Measurements from ENCODE around the gene EXO5. TPM values are rescaled to one million over a fixed set of nuclear protein-coding genes. Genes with fewer than 3 reads are reported as not detected.
A peak's percentile ranks its signal among the peaks of the same experiment; 100 is the strongest.

EXO5 gene
- total and polyA plus RNA-seq, 10 donors: 6.2 to 13.5 (median 8.5) TPM

DNA sequence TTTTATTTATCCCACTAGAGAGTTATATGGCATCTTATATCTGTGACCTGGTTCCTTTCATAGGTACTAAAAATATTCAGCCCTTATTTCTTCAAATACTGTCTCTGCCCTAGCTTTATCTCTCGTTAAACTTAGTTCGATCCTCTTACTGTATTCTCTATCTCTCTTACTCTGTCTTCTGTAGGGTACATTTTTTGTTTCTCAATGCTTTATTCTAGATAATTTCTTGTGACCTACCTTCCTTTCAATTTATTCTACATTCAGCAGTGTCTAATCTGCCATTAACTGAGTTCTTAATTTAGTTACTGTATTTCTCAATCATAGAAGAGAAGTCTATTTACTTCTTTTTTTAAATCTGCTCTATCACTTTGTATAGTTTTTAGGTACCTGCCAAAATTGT lies 33.3 kb upstream of the EXO5 start:
- no peak for DNase-seq
- Histone ChIP-seq H3K4me1 (peaks cover 4 to 21% (median 12%) of the 10 kb centered on the region in 6 donors), H3K4me3 (no peak overlapping the region), H3K27me3 (replicated peaks in 1 of 7) (no peaks in the 10 kb centered on the region), H3K9me3 (peaks cover 8 to 62% (median 58%) of the 10 kb centered on the region in 8 donors), H3K27ac (no peak overlapping the region), H3K36me3 (no peaks in the 10 kb centered on the region)
- 94 to 100% (median 95%) methylated on average over 2 of the region's 2 CpGs for WGBS, 5 donors
- intact Hi-C loops (cut with DNase I; ENCODE audit: low total_unique reads): no loop called here
- TF ChIP-seq, protein P1, sequence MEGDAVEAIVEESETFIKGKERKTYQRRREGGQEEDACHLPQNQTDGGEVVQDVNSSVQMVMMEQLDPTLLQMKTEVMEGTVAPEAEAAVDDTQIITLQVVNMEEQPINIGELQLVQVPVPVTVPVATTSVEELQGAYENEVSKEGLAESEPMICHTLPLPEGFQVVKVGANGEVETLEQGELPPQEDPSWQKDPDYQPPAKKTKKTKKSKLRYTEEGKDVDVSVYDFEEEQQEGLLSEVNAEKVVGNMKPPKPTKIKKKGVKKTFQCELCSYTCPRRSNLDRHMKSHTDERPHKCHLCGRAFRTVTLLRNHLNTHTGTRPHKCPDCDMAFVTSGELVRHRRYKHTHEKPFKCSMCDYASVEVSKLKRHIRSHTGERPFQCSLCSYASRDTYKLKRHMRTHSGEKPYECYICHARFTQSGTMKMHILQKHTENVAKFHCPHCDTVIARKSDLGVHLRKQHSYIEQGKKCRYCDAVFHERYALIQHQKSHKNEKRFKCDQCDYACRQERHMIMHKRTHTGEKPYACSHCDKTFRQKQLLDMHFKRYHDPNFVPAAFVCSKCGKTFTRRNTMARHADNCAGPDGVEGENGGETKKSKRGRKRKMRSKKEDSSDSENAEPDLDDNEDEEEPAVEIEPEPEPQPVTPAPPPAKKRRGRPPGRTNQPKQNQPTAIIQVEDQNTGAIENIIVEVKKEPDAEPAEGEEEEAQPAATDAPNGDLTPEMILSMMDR (IDR thresholded peaks at IDR 0.05 in 8 of 11, conservative IDR thresholded peaks at IDR 0.05 in 3 of 11): no peak
- no peak for TF ChIP-seq POLR2AphosphoS5 (IDR thresholded peaks at IDR 0.05)
- TF ChIP-seq POLR2A (IDR thresholded peaks at IDR 0.05): no peak

DNA sequence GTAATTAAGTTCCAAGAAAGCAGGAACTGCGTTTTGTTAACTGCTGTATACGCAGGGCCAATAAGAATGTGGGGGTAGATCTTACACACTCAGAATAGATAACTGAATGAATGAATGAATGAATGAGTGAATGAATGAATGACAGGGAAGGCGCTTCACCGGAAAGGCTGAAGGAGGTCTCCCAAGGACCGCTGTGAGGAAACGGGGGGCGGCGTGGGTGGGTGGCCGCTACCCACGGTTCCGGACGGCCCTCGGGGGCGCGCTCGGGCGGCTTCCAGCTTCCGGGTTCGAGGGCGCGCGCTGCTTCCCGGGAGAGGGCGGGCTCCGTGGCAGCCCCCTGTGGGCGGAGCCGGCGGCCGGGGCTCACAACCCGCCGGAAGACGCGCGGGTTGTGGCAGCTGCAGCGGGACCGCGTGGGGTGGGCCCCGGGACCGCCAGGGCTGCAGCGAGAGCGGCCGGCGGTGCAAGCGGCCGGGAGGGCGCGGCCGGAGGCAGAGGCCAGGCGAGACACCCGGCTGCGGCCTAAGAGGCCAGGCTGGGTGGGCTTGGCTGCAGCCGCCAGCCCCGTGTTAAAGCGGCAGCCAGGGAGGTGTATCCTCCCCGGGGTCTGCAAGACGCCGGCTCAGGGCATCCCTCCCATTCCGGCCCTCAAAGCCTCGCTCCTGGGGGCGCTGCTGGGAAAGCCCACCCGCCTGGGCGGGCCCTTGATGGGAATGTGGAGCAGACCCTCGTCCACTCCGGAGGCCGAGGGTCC lies 31.5 kb upstream of the EXO5 start, which contains the start of gene ZFP69:
Gene ZFP69 (plus strand): TSS at position 367 of the 754 bp plus-strand sequence. CDS start 2,072 bp downstream, outside the sequence.
- intact Hi-C loops (cut with DNase I; ENCODE audit: low total_unique reads): no loop called here
- peak; percentile 94 for DNase-seq
- H3K36me3 ChIP-seq: peaks cover 0 to 10% (median 4%) of the 10 kb centered on the region in 6 donors
- WGBS, 5 donors: 0 to 1% (median 1%) methylated on average over 28 to 65 of the region's 65 CpGs
- H3K27me3 ChIP-seq (replicated peaks in 1 of 7): no peaks in the 10 kb centered on the region
- H3K4me3 ChIP-seq: peak within 1 kb of the TSS; percentile 62 to 95 (median 88)
- peak within 1 kb of the TSS; percentile 45 to 86 (median 74) for H3K27ac ChIP-seq
- peaks cover 4 to 21% (median 12%) of the 10 kb centered on the region in 6 donors for H3K4me1 ChIP-seq
- TF ChIP-seq, protein P1 (IDR thresholded peaks at IDR 0.05 in 8 of 11, conservative IDR thresholded peaks at IDR 0.05 in 3 of 11): peak in 3 of 11 experiments; percentile 19 to 26 (median 24)
- TF ChIP-seq POLR2AphosphoS5 (IDR thresholded peaks at IDR 0.05) (peak; percentile 64 to 79 (median 78)), POLR2A (IDR thresholded peaks at IDR 0.05) (peak in 1 of 3 donors; percentile 39)
- H3K9me3 ChIP-seq: peaks cover 4 to 51% (median 40%) of the 10 kb centered on the region in 8 donors

DNA sequence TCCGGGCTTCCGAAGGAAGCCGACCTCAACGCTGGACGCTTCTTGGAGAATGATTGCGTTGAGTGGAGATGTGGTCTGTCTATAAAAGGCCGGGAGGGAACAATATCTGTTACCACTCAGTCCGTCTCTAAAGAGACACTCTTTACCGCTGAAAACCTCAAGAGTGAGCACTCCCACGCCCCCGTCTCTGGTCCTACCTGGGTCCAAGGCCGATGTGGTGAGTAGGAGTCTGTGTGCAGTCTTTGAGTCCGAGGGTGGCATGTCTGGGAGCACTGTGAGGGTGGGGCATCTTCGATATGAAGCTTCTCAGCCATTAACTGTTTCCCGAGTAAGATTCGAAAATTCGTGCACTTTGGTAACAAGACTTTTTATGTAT lies 30.9 kb upstream of the EXO5 start:
- WGBS, 5 donors: 3 to 11% (median 4%) methylated on average over 17 of the region's 17 CpGs
- peaks cover 0 to 16% (median 9%) of the 10 kb centered on the region in 6 donors for H3K36me3 ChIP-seq
- peak overlapping the region; percentile 62 to 95 (median 88) for H3K4me3 ChIP-seq
- peak; percentile 70 for DNase-seq
- TF ChIP-seq POLR2A (IDR thresholded peaks at IDR 0.05): no peak
- TF ChIP-seq POLR2AphosphoS5 (IDR thresholded peaks at IDR 0.05): no peak
- TF ChIP-seq, protein P1 (IDR thresholded peaks at IDR 0.05 in 8 of 11, conservative IDR thresholded peaks at IDR 0.05 in 3 of 11): no peak
- peaks cover 4 to 21% (median 12%) of the 10 kb centered on the region in 6 donors for H3K4me1 ChIP-seq
- intact Hi-C loops (cut with DNase I; ENCODE audit: low total_unique reads): no loop called here
- no peaks in the 10 kb centered on the region for H3K27me3 ChIP-seq (replicated peaks in 1 of 7)
- H3K27ac ChIP-seq: peak overlapping the region; percentile 45 to 86 (median 74)
- peaks cover 4 to 52% (median 38%) of the 10 kb centered on the region in 8 donors for H3K9me3 ChIP-seq

DNA sequence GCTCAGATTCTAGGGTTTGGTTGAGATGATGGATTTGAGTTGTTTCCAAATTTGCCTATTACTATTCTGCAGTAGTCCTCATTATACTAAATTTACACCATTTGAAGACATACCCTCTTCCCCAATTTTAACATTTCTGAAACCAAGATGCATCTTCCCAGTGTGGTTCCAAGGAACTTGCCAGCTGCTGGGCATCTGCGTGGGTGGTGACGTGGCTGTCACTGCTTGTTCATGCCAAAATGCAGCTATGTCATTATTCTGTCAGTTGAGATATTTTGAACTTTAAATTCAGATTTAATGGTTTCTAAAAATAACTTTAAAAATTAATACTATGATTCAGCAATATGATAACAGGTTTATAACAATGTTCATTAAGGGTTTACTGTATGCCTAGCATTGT lies 30.3 kb upstream of the EXO5 start:
- TF ChIP-seq, protein P1 (IDR thresholded peaks at IDR 0.05 in 8 of 11, conservative IDR thresholded peaks at IDR 0.05 in 3 of 11): no peak
- TF ChIP-seq POLR2AphosphoS5 (IDR thresholded peaks at IDR 0.05) (no peak), POLR2A (IDR thresholded peaks at IDR 0.05) (no peak)
- Histone ChIP-seq H3K27ac (no peak overlapping the region), H3K36me3 (peaks cover 0 to 22% (median 13%) of the 10 kb centered on the region in 6 donors), H3K9me3 (peaks cover 4 to 49% (median 38%) of the 10 kb centered on the region in 8 donors), H3K4me3 (peak overlapping the region in 5 of 8 donors; percentile 62 to 95 (median 88)), H3K4me1 (peaks cover 4 to 21% (median 12%) of the 10 kb centered on the region in 6 donors), H3K27me3 (replicated peaks in 1 of 7) (no peaks in the 10 kb centered on the region)
- DNase-seq: no peak
- WGBS, 5 donors: 60 to 79% (median 74%) methylated on average over 2 of the region's 2 CpGs
- intact Hi-C loops (cut with DNase I; ENCODE audit: low total_unique reads): no loop called here
